Measurements from ENCODE around the gene RBM20. TPM values are rescaled to one million over a fixed set of nuclear protein-coding genes. Genes with fewer than 3 reads are reported as not detected.
"Not testable (repeated sequence)": the region's sequence is repeated elsewhere in the genome, so short reads cannot be mapped to it uniquely, and the experiment has no call there.

Gene RBM20
- total RNA-seq (2014; rRNA removed; shearing (Covaris generic)), result 1.0 and 1.2 TPM in 2 replicates
- 1.2 and 2.0 TPM in 2 replicates for polyA plus RNA-seq (2015; cell fraction: cytosol; rRNA removed)
- polyA plus RNA-seq (2015; cell fraction: nucleus; rRNA removed), result 4.0 and 6.3 TPM in 2 replicates

DNA sequence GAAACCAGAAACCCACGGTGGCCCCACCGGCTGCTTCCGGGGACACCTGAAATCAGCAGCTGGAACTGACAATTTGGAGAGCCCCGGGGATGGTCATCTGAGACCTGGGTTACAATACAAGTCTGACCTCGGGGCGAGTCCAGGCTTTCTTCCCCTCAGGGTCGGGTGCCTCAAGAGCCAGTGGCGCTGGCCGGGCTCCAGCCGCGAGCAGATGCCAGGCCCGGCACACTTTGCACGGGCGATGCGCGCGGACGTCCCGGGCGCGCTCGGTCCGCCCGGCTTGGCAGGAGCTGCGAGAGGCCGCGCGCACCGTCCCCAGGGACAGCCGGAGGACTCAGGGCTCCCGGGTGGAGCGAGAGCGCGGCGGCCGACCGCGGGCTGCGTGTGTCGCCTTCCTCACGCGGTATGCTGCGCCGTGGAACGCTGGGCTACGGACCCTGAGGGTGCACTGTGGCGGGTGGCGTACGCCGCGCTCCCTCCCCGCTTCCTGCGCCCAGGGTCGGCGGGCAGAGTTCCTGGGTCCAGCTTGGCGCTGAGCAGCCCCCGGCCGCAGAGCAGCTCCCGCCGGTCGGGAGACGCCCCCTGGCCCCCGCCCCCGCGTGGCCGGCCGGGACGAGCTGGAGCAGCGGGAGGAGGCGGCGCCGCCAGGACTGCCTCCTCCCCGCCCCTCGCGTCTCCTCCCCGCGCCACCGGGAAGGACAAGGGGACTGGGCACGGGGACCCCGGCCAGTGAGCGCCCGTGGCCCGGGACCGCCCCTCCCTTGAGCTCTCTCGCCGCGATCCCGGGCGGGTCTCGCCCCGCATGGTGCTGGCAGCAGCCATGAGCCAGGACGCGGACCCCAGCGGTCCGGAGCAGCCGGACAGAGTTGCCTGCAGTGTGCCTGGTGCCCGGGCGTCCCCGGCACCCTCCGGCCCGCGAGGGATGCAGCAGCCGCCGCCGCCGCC lies at the start of gene RBM20:
Gene RBM20 (plus strand): TSS at position 684 of the 945 bp plus-strand sequence. CDS start 119 bp downstream, at position 803.
- in situ Hi-C loops (cut with HindIII; ENCODE audit: low pct_unique_long_range_greater_than_20kb, low sequenced_read_pairs), result no loop called here
- DNase-seq (ENCODE audit: low read depth, low spot score), result peak; percentile 22

DNA sequence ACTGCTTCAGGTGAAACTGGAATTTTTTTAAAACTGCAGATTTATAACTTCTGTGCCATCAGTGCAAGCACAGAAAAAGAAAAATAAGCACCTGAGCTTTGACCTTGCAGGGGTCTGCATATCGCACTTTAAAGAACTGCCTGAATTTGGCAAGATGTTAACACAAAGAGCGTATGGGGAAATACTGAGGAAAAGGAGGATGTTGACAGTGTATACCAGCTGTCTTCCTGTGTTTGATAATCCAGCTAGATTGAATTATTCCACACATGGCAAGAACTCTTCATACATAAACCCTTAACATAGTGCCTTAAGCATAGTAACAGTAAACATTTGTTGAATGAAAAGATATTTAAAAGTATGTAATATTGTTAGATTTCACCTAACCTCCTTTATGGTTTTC lies 46.7 kb upstream of the RBM20 start:
- in situ Hi-C loops (cut with HindIII; ENCODE audit: low pct_unique_long_range_greater_than_20kb, low sequenced_read_pairs), result no loop called here
- DNase-seq (ENCODE audit: low read depth, low spot score), result no peak

DNA sequence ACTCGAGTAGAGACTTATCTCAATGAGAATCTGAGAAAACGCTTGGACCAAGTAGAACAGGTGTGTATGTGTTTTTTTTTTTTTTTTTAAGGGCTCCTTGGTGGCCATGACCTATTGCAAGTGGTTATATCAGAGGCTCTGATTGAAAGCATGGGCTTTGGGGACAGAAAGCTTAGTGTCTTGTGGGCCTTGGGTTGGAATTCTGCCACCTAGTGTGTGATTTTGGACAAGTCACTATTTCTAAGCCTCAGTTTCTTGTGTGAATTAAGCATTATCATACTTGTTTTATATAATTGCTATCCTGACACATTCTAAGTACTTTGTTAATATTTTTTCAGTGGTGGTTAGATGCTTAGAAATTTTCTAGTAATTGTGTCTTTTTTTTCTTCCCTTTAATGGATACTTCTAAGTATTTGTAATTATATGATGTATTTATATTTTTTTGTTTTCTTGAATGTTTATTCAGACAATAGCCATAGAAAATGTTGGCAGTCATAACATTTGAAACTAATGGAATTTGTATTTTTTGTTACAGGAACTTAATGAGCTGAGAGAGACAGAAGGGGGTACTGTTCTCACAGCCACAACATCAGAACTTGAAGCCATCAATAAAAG lies 43.5 kb upstream of the RBM20 start:
- DNase-seq (ENCODE audit: low read depth, low spot score), result peak; percentile 78
- in situ Hi-C loops (cut with HindIII; ENCODE audit: low pct_unique_long_range_greater_than_20kb, low sequenced_read_pairs), result no loop called here

DNA sequence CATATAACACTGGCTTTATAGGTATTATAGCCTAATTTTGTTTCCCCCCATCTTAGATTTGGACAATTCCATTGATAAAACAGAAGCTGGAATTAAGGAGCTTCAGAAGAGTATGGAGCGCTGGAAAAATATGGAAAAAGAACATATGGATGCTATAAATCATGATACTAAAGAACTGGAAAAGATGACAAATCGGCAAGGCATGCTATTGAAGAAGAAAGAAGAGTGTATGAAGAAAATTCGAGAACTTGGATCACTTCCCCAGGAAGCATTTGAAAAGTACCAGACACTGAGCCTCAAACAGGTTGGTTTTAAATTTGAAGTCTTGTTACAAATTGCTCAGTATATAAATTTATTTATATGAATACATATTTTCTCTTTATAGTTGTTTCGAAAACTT lies 42.6 kb upstream of the RBM20 start:
- in situ Hi-C loops (cut with HindIII; ENCODE audit: low pct_unique_long_range_greater_than_20kb, low sequenced_read_pairs), result no loop called here
- DNase-seq (ENCODE audit: low read depth, low spot score), result no peak

DNA sequence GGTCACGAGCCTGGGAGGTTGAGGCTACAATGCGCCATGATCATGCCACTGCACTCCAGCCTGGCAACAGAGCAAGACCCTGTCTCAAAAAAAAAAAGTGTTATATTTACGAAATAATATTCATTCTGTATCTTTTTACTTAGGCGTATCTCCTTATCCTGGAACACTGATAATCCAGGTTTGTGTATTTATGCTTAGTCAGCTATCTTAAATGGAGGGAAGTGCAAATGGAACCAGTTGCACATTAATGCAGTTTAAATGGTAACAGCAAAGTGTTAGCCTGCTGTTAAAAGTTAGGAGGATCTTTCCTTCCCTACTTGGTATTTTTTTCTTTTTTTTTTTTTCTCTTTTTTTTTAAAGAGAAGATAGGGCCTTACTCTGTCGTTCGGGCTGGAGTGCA lies 36.0 kb upstream of the RBM20 start:
- in situ Hi-C loops (cut with HindIII; ENCODE audit: low pct_unique_long_range_greater_than_20kb, low sequenced_read_pairs), result no loop called here
- DNase-seq (ENCODE audit: low read depth, low spot score), result no peak

DNA sequence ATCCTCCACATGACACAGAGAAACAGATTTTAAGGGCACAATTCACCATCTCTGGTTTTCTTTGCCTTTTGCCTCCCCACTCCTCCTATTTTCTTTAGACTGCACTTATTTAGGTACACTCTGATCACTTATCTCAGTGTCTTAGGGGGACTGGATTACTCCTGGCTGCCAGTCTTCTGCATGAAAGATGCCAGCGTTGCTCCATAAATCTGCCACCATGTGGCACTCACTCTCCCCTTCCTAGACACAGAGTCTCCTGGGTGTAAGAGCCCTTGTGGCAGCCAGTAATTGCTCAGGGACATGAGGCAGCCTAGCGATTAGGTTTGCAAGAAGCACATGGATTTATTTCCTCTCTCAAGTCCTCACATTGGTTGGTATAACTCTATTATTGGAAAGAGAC lies 34.5 kb upstream of the RBM20 start:
- in situ Hi-C loops (cut with HindIII; ENCODE audit: low pct_unique_long_range_greater_than_20kb, low sequenced_read_pairs), result no loop called here
- DNase-seq (ENCODE audit: low read depth, low spot score), result peak; percentile 21

DNA sequence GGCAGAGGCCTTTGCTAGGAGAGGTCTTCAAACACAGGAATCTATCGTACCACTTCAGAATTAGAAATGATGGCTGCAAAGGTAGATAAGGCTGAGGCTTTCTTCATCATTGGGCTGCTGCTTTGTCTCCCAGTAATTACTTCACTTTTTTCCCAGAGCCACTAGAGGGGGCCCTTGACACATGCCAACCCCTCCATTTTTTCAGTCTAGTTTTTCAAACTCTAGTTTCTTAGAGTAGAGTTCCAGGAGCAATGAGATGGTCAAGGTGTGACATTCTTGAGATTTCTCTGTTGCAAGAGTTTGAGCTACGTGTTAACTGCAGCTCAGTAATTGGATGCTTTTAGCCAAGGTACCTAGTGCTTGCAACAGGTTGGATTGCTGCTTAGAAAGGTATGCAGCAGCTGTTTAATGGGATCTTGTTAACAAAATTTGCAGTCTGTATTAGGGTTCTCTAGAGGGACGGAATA lies 33.8 kb upstream of the RBM20 start:
- in situ Hi-C loops (cut with HindIII; ENCODE audit: low pct_unique_long_range_greater_than_20kb, low sequenced_read_pairs), result no loop called here

DNA sequence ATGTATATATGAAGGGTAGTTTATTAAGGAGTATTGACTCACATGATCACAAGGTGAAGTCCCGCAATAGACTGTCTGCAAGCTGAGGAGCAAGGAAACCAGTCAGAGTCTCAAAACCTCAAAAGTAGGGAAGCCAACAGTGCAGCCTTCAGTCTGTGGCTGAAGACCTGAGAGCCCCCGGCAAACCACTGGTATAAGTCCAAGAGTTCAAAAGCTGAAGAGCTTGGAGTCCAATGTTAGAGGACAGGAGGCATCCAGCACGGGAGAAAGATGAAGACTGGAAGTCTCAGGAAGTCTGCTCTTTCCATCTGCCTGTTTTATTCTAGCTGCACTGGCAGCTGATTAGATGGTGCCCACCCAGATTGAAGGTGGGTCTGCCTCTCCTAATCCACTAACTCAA lies 33.4 kb upstream of the RBM20 start:
- DNase-seq (ENCODE audit: low read depth, low spot score); in situ Hi-C loops (cut with HindIII; ENCODE audit: low pct_unique_long_range_greater_than_20kb, low sequenced_read_pairs): not testable (repeated sequence)

More for the DNA sequence above, 33.8 kb upstream of the RBM20 start:
- DNase-seq (ENCODE audit: low read depth, low spot score), result peak; percentile 66

DNA sequence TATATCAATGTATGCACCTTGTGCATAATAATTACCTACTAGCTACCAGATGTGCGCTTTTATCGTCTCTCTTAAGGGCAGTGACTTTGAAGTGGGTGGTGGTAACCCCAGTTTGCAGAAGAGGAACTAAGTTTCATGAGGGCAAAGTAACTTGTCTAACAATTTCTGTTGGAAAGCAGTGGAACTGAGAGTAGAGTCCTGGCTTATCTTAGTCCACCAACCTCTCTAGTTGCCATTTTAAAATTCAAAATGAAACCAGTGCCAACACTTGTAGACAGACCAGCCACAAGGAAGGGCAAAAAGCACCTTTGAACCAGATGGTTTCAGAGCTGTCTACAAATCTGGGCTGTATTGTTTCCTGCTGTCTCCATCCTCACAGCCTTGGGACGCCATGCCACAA lies 32.0 kb upstream of the RBM20 start:
- DNase-seq (ENCODE audit: low read depth, low spot score), result no peak
- in situ Hi-C loops (cut with HindIII; ENCODE audit: low pct_unique_long_range_greater_than_20kb, low sequenced_read_pairs), result no loop called here

DNA sequence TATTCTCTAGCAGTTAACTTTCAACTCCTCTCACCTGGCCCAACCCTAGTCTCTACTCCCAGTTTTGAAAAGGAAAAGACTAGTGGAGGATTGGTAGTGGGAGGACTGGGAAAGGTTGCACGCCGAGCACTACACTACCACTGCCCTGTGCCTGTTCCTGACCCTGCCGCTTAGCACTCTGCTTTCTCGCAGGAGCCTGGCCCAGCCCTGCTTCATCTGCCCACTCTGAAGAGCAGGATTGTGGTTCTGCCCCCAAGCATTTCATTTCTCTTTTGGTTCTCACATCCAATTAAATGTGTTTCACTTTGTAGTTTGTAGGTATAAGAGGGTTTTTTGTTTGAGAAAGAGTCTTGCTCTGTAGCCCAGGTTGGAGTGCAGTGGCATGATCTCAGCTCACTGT lies 31.5 kb upstream of the RBM20 start:
- in situ Hi-C loops (cut with HindIII; ENCODE audit: low pct_unique_long_range_greater_than_20kb, low sequenced_read_pairs), result no loop called here
- no peak for DNase-seq (ENCODE audit: low read depth, low spot score)

DNA sequence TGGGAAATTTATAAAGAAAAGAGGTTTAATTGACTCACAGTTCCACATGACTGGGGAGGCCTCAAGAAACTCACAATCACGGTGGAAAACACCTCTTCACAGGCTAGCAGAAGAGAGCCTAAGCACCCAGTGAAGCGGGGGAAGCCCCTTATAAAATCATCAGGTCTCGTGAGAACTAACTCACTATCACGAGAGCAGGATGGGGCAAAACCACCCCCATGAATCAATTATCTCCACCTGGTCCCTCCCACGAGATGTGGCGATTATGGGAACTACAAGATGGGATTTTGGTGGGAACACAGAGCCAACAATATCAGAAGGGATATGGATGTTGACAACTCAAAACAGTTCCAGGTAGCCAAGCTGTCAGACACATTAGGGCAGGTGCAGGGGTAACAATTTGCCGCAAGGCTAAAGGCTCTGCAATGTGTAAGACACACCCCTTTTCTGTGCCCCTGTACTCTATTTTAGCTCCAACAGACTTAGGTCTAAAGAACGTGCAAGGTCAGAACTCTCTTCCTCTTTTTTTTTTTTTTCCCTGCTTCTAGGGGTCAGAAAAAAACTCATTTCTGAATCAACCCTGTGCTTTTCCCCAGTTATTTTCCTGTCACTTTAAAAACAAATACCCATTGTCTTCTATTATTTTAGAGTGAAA lies 30.7 kb upstream of the RBM20 start:
- in situ Hi-C loops (cut with HindIII; ENCODE audit: low pct_unique_long_range_greater_than_20kb, low sequenced_read_pairs), result no loop called here
- no peak for DNase-seq (ENCODE audit: low read depth, low spot score)

DNA sequence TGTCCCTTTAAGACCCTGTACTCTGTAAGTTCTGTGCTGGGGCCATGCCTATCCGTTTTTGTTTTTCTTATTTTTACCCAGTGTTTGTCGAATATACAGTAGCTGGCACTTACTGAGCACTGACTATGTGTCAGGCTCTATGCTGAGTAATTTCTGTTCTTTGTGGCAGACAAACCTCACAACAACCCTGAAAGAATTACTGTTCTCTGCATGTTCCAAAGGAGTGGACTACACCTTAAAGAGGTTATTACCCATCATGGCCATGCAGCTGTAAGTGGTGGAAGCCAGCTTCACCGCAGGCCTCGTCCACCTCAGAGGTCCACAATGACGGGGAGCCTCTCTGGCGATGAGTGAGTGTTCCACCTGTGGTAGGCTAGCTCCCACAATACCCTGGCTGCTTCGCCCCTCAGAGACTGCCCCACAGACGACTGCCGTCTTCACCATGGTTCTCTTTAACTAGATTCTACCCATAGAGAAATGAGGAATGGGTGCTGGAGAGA lies 30.1 kb upstream of the RBM20 start:
- no peak for DNase-seq (ENCODE audit: low read depth, low spot score)
- in situ Hi-C loops (cut with HindIII; ENCODE audit: low pct_unique_long_range_greater_than_20kb, low sequenced_read_pairs), result no loop called here

DNA sequence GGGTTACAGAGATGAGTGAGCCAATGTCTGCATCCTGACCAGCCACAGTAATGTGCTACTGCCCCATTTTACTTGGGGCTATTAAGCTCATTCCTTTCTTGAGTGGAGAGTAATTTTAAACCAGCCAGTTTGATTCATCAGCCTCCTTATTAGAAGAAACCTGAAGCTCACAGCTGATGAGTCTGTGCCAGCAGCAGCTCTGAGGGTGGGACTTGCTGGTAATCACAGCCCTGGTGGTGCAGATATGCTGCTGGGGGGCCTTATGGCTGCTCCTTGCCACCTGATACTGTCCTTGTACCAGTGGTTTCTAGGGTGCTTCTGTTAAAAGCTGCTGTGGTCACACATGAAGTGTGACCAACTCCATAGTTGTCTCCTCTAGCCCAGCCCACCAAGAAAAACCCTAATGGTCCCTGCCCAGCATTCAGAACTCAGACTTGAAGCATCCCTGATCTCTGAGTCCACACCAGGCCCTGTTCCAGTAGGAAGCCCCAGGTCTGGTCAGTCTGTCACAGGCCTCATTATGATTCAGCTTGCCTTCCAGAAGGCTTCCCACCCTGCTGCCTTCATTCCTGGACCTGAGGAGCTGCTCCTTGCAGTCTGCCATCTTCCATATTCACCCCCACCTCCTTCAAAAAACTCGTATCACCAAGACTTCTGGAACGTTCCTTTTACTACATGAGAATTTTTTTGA lies 28.9 kb upstream of the RBM20 start:
- DNase-seq (ENCODE audit: low read depth, low spot score), result no peak
- in situ Hi-C loops (cut with HindIII; ENCODE audit: low pct_unique_long_range_greater_than_20kb, low sequenced_read_pairs), result no loop called here

DNA sequence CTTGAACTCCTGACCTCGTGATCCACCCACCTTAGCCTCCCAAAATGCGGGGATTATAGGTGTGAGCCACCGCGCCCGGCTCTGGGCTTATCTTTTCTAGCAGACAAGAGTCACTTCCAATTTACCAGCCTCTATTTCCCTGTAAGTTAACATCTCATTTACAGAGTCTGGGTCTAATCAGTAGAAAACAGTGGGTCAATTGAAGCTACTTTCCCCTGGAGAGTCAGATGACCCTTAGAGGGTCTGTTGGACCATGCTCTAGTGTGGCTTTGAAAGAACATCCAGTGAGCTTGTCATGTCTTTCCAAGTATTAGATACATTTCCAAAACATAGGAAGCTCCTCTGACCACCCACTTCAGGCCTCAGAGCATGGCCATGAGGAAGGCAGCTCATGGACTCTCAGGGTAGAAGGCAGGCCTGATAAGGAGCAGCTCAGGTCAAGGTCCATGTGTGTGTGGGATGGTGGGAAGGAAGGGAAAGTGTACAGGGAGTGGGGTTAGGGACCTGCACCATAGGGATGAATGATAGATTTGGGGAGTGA lies 27.6 kb upstream of the RBM20 start:
- in situ Hi-C loops (cut with HindIII; ENCODE audit: low pct_unique_long_range_greater_than_20kb, low sequenced_read_pairs), result no loop called here
- DNase-seq (ENCODE audit: low read depth, low spot score), result no peak

DNA sequence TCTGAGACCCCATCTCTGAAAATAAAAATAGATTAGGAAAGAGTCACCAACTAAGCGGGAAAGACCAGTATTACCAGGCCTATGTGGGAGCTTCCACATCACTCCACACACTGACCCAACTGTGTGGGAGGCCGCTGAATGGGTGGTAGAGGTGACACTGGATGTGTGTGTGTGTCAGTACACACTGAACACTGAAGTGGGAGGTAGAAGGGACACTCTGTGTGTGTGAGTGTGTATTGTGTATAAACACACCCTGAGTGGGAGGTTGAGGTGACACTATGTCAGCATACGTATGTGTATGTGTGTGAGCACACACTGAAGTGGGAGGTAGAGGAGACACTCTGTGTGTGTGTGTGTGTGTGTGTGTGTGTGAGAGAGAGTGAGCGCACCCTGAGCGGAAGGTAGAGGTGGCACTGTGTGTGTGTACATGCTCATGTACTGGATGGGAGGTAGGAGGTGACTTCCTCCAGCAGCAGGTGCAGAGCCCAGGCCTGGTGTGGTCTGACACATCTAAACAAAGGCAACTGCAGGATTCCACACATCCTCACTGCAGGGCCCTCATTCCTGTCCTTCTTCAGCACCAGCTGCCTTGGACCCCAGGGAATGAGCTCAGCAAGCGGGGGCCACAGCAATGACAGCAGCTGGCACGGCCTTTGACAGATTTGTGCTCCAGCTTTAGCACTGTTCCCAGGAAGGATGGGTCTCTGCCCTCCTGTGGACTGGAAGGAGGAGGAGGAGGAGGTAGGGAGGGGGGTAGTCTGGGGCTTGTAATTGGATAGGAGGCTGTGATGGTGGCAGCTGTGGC lies 26.5 kb upstream of the RBM20 start:
- in situ Hi-C loops (cut with HindIII; ENCODE audit: low pct_unique_long_range_greater_than_20kb, low sequenced_read_pairs), result no loop called here
- DNase-seq (ENCODE audit: low read depth, low spot score), result no peak

DNA sequence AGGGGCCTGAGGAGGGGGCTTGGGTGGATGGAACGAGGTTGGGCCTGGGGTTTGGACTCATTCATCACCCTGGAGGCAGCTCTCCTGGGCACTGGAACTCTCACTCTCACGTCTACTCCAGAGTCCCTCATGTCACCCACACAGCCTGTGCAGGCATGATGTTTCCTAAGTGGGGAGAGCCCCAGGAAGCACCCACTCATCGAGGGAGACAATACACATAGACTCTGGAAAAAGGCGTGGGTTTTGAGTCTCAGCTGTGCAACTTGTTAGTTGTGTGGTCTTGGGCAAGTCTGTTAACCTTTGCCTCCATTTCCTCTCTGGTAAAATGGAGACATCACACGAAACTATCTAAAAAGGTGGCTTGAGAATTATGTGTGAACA lies 25.9 kb upstream of the RBM20 start:
- no peak for DNase-seq (ENCODE audit: low read depth, low spot score)
- in situ Hi-C loops (cut with HindIII; ENCODE audit: low pct_unique_long_range_greater_than_20kb, low sequenced_read_pairs), result no loop called here

Measured in SK-MEL-5 (cell line).